ENCODE data around the gene ABCA2. TPM values are rescaled to one million over a fixed set of nuclear protein-coding genes. Genes with fewer than 3 reads are reported as not detected.

The ABCA2 gene
- total RNA-seq, 4 donors from 2014 or later = 14.1 to 20.0 (median 16.7) TPM

- no peaks in the 10 kb centered on the region for H3K27me3 ChIP-seq
- no peaks in the 10 kb centered on the region for H3K9me3 ChIP-seq
- H3K4me3 ChIP-seq = no peak overlapping the region
- peaks cover 20 to 23% of the 10 kb centered on the region in 2 donors for H3K4me1 ChIP-seq
- H3K27ac ChIP-seq = no peak overlapping the region
- in situ Hi-C loops (cut with MboI; ENCODE audit: low sequenced_read_pairs in 4 of 4) (no loop called here), intact Hi-C loops (cut with DNase I; ENCODE audit: low total_unique reads) (loop anchor here (5.0 kb wide), 1 partner anchor 178 kb away; the partner anchor contains the start of gene PHPT1)
- ATAC-seq (no peak), DNase-seq (no peak)
- no peak for TF ChIP-seq POLR2A (IDR thresholded peaks at IDR 0.05)
- TF ChIP-seq CTCF (IDR thresholded peaks at IDR 0.05 in 4 of 5, conservative IDR thresholded peaks at IDR 0.05 in 1 of 5) = no peak
- peaks cover 0 to 8% of the 10 kb centered on the region in 2 donors for H3K36me3 ChIP-seq
Measured at GRCh38 chr9:137025517-137025966, 2.5 kb downstream of the ABCA2 start.

GRCh38 chr9:137023583-137023991, 4.5 kb downstream of the ABCA2 start:
- intact Hi-C loops (cut with DNase I; ENCODE audit: low total_unique reads) = no loop called here
- no peak overlapping the region for H3K4me3 ChIP-seq
- H3K4me1 ChIP-seq = peaks cover 12 to 16% of the 10 kb centered on the region in 2 donors
- ATAC-seq (no peak), DNase-seq (no peak)
- peaks cover 0 to 8% of the 10 kb centered on the region in 2 donors for H3K36me3 ChIP-seq
- H3K9me3 ChIP-seq = no peaks in the 10 kb centered on the region
- no peak overlapping the region for H3K27ac ChIP-seq
- no peak for TF ChIP-seq CTCF (IDR thresholded peaks at IDR 0.05 in 4 of 5, conservative IDR thresholded peaks at IDR 0.05 in 1 of 5)
- TF ChIP-seq POLR2A (IDR thresholded peaks at IDR 0.05) = no peak
- H3K27me3 ChIP-seq = no peaks in the 10 kb centered on the region
- in situ Hi-C loops (cut with MboI; ENCODE audit: low sequenced_read_pairs in 4 of 4) = no loop called here

- peaks cover 10 to 13% of the 10 kb centered on the region in 2 donors for H3K4me1 ChIP-seq
- no peak overlapping the region for H3K4me3 ChIP-seq
- no peaks in the 10 kb centered on the region for H3K27me3 ChIP-seq
- ATAC-seq (no peak), DNase-seq (no peak)
- in situ Hi-C loops (cut with MboI; ENCODE audit: low sequenced_read_pairs in 4 of 4) (no loop called here), intact Hi-C loops (cut with DNase I; ENCODE audit: low total_unique reads) (no loop called here)
- H3K36me3 ChIP-seq = peaks cover 0 to 8% of the 10 kb centered on the region in 2 donors
- H3K27ac ChIP-seq = no peak overlapping the region
- no peaks in the 10 kb centered on the region for H3K9me3 ChIP-seq
- TF ChIP-seq CTCF (IDR thresholded peaks at IDR 0.05 in 4 of 5, conservative IDR thresholded peaks at IDR 0.05 in 1 of 5) (no peak), POLR2A (IDR thresholded peaks at IDR 0.05) (no peak)
Measured at GRCh38 chr9:137023157-137023556, 4.9 kb downstream of the ABCA2 start.

GRCh38 chr9:137022662-137023008, 5.4 kb downstream of the ABCA2 start:
- no peaks in the 10 kb centered on the region for H3K9me3 ChIP-seq

More at GRCh38 chr9:137022662-137023008, 5.4 kb downstream of the ABCA2 start:
- DNase-seq (no peak), ATAC-seq (no peak)
- in situ Hi-C loops (cut with MboI; ENCODE audit: low sequenced_read_pairs in 4 of 4) (no loop called here), intact Hi-C loops (cut with DNase I; ENCODE audit: low total_unique reads) (no loop called here)
- Histone ChIP-seq H3K4me1 (peaks cover 10 to 13% of the 10 kb centered on the region in 2 donors), H3K27ac (no peak overlapping the region), H3K27me3 (no peaks in the 10 kb centered on the region), H3K4me3 (no peak overlapping the region), H3K36me3 (peaks cover 0 to 8% of the 10 kb centered on the region in 2 donors)
- TF ChIP-seq CTCF (IDR thresholded peaks at IDR 0.05 in 4 of 5, conservative IDR thresholded peaks at IDR 0.05 in 1 of 5) (no peak), POLR2A (IDR thresholded peaks at IDR 0.05) (no peak)
